Stimulated activated CD8-positive, alpha-beta memory T cell treated with anti-CD3 and anti-CD28 coated beads, Interleukin-4, amount 100 ng/mL, for 24 hours (primary cell): ENCODE results near the gene TLCD3A.
A peak's percentile ranks its signal among the peaks of the same experiment; 100 is the strongest.
"Not testable (repeated sequence)": the region's sequence is repeated elsewhere in the genome, so short reads cannot be mapped to it uniquely, and the experiment has no call there.

Experiments
- DNase-seq: peaks from one replicate; pipeline ENCODE4 v3.0.0-alpha.2; 2020; ENCODE audit warnings: low read depth

TLCD3A gene

GRCh38 chr17:732067-732901 lies at the start of gene TLCD3A:
TSS of gene TLCD3A (plus strand) at chr17:732596. CDS start at chr17:732648, 52 bp downstream.
- DNase-seq = peak; percentile 34

DNA sequence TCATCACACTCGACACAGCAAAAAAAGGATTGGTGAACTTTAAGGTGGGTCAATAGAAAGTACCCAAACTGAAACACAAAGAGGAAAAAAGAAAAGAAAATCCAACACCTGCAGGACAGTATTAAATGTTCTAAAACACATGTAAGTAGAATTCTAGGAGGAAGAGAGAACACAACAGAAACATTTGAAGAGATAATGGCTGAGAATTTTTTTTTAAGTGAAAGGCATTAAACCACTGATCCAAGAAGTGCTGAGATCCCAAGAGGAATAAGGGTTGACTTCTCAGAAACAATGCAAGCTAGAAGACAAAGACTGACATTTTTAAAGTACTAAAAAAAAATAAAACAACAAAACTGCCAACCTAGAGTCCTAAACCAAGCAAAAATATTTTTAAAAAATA lies 49.4 kb upstream of the TLCD3A start:
- DNase-seq = no peak

DNA sequence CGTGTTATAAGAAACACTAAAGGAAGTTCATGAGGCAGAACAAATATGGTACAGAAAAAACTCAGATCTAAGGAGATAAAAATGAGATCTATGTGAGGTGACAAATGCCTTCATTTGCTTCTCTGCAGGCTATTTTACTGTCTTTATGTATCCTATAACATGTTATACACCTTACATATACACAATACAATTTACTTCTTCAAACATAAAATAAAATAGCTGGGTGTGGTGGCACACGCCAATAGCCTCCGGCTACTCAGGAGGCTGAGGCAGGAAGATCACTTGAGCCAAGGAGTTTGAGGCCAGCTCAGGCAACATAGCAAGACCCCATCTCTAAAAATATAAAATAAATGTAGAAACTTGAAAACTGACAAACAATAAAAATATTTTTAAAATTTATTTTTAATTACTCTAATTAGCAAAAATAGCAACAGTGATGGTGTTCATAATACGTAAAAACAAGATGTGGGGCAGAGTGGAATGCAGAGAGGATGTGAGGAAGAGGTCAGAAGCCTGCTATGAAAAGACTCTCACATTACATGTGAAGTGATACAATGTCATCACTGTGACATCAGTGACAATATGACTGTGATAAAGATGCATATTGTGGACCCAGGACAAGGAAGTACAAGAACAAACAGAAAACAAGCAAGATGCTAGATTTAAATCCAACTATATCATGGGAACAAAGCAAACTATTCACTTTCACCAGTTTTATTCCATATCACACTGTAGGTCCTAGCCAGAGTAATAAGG lies 48.7 kb upstream of the TLCD3A start:
- no peak for DNase-seq

DNA sequence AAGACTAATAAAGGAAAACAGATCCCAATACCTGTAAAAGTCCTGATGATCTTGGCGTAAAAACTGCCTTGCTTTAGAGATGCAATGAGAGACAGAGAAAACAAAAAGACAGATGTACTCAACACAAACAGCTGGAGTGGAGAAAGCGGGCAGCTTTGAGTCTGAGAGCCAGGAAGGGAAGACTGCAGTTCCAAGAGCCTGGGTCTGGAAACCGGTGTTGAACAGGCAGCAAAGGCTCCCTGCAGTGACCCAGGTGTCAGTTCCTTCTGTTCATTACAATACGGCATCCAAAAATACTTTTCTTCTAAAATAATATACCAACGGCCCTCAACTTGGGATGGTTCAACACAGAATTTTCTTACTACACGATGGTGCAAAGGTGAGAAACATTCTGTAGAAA lies 47.4 kb upstream of the TLCD3A start:
- DNase-seq = no peak

GRCh38 chr17:688100-688989 lies 44.1 kb upstream of the TLCD3A start:
- DNase-seq = no peak

GRCh38 chr17:689556-690275 lies 42.7 kb upstream of the TLCD3A start:
- no peak for DNase-seq

GRCh38 chr17:690361-690760 lies 42.0 kb upstream of the TLCD3A start:
- DNase-seq = no peak

- no peak for DNase-seq
Measured at GRCh38 chr17:691423-691822, 41.0 kb upstream of the TLCD3A start.

- no peak for DNase-seq
Measured at GRCh38 chr17:692116-692515, 40.3 kb upstream of the TLCD3A start.

DNA sequence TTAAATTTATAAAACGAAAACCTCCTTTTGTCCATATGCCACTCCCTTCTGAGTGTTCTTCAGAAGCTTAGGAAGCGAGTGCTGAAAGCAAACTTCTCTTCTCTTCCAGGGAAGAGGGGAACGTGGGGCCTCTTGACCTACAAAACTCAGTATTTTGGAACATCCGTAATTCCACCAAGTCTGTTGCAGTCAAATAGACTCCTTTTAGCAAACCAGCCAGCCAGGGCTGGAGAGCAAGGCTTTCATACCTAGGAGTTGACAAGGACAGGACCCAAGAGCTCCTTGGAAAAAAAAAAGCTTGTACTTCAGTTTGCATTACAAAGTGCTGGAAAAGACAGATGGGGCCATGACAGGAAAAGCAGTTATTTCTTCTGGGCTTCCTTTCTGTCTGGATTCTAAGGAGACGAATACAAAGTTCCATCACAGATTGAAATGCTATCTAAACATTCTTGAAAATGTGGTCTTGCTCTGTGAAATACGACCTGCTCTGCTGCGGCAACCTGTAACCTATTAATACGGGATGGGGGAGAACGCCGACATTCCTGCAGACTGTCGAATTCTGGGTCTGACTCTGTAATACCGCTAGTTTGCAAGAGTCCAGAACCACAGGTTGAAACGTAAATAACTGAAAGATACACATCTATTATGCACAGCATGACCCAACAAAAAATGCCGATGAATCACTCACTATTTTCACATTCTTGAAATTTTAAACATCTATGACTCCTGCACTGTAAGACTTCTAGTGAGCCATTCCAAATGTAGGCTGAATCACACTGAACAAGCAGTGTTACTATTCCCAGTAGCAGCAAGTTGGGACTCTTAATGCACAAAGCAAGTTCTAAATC lies 38.4 kb upstream of the TLCD3A start:
- DNase-seq = no peak

- DNase-seq = no peak
Measured at GRCh38 chr17:696369-696768, 36.0 kb upstream of the TLCD3A start.

DNA sequence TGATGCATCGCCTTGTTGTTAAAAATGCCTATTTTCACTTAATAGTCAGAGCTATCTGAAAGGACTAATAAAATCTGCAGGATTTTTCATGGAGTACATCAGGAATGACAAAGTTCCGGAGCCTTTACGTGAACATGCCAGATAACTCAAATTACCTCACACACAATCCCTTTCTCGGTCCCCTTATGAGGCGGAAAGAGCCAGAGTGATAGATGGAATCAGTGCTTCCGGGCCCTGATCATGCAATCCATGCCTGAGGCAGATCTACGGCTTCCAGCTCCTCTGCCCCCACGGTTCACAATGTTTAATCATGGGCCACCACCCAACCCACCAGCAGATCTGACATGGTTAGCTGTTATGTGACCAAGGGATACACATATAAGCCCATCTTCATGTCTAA lies 34.7 kb upstream of the TLCD3A start:
- DNase-seq = no peak

GRCh38 chr17:698096-698495 lies 34.3 kb upstream of the TLCD3A start:
- not testable (repeated sequence) for DNase-seq

DNA sequence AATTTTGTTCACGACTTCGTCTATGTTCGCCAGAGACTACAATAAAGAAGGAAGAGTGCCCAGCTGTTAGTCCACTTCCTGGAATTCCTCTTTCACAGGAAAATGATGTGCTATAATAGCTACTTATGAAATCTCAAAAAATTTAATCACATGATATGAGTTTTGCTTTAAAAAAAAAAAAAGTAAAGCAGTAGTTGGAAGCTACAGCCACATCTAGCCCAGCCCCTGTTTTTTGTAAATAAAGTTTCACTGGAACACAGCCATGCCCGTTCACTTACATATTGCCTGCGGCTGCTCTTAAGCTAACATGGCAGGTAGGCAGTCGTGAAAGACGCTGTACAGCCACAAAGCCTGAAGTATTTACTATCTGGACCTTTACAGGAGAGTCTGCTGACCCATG lies 33.1 kb upstream of the TLCD3A start:
- DNase-seq = no peak

- DNase-seq = no peak
Measured at GRCh38 chr17:700504-701094, 31.8 kb upstream of the TLCD3A start.

- DNase-seq = no peak
Measured at GRCh38 chr17:703081-703875, 29.1 kb upstream of the TLCD3A start.

GRCh38 chr17:704111-704864 lies 28.1 kb upstream of the TLCD3A start:
- DNase-seq = no peak

DNA sequence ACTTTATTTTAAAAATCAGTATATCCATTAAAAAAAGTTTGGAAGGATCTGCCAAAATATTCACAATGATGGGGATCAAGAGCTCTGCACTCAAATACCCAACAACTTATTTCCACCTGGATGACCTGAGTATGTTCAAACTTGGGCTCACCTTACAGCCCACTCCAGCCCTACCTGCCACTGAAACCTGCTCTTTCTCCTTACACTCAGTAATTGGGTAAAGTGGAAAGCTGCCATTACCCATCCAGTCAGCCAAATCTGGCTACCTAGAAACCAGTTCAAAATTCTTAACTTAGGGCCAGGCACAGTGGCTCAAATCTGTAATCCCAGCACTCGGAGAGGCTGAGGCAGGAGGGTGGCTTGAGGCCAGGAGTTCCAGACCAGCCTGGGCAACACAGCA lies 27.4 kb upstream of the TLCD3A start:
- DNase-seq = no peak

GRCh38 chr17:705863-706262 lies 26.5 kb upstream of the TLCD3A start:
- no peak for DNase-seq
